Occipital lobe (tissue), 2 donors: ENCODE results near the gene IFT172. TPM values are rescaled to one million over a fixed set of nuclear protein-coding genes. Genes with fewer than 3 reads are reported as not detected.
"Not testable (repeated sequence)": the region's sequence is repeated elsewhere in the genome, so short reads cannot be mapped to it uniquely, and the experiment has no call there.

Experiments used
- DNase-seq: peaks from one replicate; lab custom pipeline; 2025; lab: John Stamatoyannopoulos, UW
- total RNA-seq: library from RNA; depleted of rRNA; stranded (reverse); fragments of >200 nt; gene quantifications from one replicate; pipeline ENCODE4 v1.2.3, GENCODE V29; 2014

The IFT172 gene
- total RNA-seq, 1 donor from 2014 or later, result 28.5 TPM

- peak; percentile 26 for DNase-seq
These were observed 4.4 kb upstream of the IFT172 start for GRCh38 chr2:27493948-27494283.

DNA sequence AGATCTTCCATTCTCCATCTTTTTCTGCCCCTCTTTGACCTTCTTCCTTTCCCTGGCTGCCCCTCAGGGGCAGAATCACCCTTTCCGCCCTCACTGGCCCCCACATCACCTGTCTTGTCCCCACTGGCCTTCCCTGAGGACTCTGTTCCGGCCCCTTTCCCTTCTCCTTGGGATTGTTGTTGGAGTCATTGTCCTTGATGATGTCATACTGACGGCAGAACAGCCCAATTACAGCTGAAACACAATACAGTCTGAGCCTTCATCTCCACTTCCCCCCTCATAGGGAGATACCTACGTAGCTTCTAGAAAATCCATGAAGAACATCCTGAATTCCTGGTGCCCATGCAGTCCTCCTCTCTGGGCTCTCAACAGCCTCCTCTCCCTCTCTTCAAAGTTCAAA, 3.0 kb upstream of the IFT172 start:
- DNase-seq, result no peak

DNA sequence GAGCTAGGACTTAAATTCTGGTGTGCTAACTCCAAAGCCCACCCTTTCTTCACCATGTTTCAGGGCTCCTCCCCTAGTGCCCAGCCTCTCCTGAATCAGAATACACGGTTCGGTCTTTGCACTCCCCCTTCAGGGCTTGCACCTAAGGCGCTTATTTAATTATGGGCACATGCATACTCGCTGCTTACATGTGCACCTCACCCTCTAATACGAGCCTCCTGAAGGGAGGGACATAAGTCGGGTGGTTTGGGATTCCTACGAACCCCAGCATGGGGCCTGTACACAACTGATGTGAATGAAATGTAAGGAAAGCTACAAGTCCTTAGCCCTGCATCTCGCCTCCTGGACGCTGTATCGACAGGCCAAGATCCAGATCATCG, 435 bp downstream of the IFT172 start:
- DNase-seq, result no peak

DNA sequence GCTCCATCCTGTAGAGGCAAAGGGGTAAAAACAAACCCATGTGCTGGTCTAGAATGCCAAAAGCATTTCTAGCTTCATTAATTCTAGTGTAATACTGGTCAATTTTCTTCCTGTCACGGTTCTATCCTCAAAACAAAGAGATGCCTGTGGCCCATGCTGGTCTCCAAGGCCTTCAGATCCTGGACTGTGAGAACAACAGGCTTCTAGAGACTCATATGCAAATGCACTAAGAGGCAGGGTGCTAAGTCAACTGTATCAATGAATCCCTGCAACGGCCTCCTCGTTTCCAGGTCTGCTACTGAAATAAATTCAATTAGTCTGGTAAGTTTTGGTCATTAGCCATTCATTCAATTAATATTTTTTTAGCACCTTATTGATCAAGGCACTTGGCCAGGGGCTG, 4.0 kb downstream of the IFT172 start:
- DNase-seq, result no peak

- no peak for DNase-seq
These were observed 17.6 kb downstream of the IFT172 start for GRCh38 chr2:27471961-27472360.

DNA sequence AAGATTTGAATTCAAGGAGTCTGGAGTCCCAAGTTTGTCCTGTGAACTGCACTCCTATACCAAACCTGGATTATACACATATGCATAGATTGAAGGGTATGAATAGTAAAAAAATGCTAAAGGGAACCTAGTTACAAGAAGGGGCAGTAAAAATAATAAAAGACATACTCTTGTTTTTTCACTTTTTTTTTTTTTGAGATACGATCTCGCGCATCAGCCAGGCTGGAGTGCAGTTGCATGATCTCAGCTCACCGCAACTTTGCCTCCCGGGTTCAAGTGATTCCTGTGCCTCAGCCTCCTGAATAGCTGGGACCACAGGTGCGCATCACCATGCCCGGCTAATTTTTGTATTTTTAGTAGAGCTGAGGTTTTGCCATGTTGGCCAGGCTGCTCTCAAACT, 25.1 kb downstream of the IFT172 start:
- DNase-seq, result no peak

- DNase-seq, result no peak
These were observed 28.4 kb downstream of the IFT172 start for GRCh38 chr2:27461118-27461517.

- DNase-seq, result no peak
These were observed 35.6 kb downstream of the IFT172 start for GRCh38 chr2:27453968-27454367.

DNA sequence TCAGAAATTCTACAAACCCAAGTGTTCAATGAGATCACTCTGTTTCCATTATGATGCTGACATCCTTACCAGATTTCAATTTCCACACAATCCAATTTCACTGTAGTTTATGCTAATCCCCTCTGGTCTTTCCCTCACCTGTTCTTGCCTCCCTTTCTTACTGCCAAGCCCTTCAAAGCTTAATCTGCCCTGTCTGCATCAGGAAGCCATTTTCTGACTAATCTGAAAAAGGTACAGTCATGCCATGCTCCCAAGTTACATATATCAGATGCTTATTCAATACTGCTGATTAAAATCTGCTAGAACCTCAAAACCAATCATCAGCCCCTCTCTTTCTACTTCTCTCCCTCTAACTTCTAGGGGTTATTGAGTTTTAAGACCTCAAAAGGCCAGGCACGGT, 38.4 kb downstream of the IFT172 start:
- no peak for DNase-seq

DNA sequence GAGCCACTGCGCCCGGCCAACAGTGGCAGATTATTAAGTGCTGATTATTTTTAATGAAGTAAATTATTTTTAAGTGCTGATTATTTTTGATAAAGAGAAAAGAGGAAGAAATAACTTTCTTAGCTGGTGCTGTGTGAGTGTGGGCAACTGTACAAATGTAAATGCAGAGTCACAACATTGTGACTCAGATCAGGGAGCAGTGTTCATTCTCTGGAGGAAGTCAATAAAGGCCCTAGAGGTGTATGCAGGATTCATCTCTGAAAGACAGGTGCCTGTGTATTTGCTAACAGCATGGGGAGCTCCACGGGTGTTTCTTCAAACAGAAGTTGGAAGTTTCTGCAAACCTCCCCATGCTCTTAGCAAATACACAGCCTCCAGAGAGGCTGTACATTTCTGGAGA, 41.2 kb downstream of the IFT172 start:
- DNase-seq, result no peak

DNA sequence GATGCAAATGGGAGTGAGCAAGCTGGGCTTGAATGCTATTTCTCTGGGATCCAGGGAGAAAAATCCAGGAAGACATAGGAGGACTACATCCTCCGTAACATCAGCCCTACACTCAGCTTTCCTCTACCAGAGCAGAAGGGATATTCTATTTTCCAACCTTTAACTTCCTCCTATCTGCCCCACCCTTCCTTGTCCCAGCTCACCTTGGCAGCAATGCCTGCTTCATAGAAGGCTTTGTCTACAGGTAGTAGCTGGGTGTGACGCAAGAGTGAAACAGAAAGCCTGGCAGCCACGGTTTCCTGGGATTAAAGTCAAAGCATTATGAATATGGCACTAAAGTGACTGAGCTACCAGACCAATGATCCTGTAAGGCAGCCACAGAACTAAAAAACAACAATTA, 43.5 kb downstream of the IFT172 start:
- no peak for DNase-seq

GRCh38 chr2:27445615-27446014, 43.9 kb downstream of the IFT172 start:
- DNase-seq, result no peak

DNA sequence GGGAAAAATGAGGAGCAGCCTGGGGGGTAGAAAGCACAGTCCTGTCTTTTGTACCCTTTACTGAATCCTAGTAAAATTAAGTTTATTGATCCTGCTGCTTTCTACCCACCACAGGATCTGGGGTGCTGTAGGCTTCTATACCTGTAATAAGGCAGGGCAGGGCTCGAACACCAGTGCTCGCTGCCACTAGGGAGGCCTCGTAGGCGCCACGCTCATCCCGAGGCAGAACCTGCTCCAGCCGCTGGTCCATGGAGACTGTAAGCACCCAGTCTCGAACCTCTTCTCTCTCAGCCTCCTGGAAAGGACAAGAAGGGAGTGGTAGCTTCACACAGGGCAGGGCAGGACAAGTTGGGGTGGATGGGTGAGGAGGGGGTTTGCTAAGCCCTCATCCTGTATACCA, 44.4 kb downstream of the IFT172 start:
- no peak for DNase-seq

- DNase-seq, result no peak
These were observed 46.6 kb downstream of the IFT172 start for GRCh38 chr2:27442920-27443282.

GRCh38 chr2:27441958-27442919, 47.3 kb downstream of the IFT172 start, which contains the start of gene KRTCAP3:
Gene KRTCAP3, plus strand, starts transcription at chr2:27442381. Its CDS starts 32 bp downstream, at chr2:27442413.
- DNase-seq, result no peak

GRCh38 chr2:27441226-27441926, 48.2 kb downstream of the IFT172 start:
- no peak for DNase-seq

- no peak for DNase-seq
These were observed 53.9 kb downstream of the IFT172 start for GRCh38 chr2:27435628-27436027.

- DNase-seq, result no peak
These were observed 58.1 kb downstream of the IFT172 start for GRCh38 chr2:27431395-27431794.

DNA sequence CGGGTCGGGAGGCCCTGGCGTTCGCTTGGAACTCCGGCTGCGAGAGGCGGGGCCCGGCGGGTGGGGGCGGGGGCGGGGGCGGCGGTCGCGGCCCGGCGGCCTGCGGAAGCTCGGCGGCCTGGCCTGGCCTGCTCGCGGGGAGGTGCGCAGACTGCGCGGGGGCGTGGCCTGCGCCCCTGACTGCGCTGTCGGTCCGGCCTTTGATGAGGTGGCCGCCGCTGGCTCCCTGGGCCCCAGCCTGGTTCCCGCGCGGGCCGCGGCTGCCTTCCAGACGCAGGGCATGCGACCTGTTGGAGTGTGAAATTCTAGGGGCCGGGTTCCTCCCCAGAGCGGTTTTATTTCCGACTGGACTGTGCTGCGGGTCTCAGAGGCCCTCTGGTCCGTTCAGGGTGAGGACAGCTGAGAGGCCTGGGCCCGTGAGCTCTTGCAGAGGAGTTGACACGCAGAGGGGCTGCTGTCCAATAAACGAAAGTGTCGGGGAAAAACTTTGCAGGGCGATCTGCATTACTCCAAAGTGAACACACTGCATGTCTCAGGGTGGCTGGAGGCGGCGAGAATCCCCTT, 60.5 kb downstream of the IFT172 start:
- DNase-seq, result peak; percentile 65

- DNase-seq, result peak; percentile 88
These were observed 61.1 kb downstream of the IFT172 start, which contains the start of gene NRBP1 for GRCh38 chr2:27428213-27428977. Gene NRBP1, plus strand, starts transcription at chr2:27428631. Its CDS starts 4,643 bp downstream, at chr2:27433274.

DNA sequence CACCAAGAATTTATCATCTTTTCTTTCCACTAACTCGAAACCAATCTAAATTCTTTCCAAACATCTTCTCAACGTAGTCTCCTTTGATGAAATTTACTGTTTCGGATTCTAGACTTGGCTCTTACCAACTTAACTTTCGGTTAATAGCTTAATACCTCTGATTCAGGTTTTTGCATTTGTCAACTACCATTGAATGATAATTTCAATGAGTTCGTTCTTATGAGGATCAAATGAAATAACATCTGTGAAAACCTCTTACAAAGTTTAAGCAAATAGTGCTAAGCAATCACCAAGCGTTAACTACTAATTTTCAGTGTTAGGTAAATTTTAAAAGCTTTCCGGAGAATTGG, 61.7 kb downstream of the IFT172 start:
- no peak for DNase-seq

DNA sequence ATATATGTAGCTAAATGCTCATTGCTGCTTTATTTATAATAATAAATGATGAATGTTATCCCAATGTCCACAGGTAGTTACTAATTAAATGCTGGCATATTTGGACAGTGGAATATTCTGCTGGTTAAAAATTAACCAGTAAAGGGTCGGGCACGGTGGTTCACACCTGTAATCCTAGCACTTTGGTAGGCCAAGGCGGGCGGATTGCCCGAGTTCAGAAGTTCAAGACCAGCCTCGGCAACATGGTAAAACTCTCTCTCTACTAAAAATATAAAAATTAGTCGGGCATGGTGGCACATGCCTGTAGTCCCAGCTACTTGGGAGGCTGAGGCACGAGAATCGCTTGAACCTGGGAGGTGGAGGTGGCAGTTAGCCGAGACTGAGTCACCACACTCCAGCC, 64.5 kb downstream of the IFT172 start:
- not testable (repeated sequence) for DNase-seq
